HG03457 (cell line): ENCODE data around the gene AK9.
"Not testable (repeated sequence)": the region's sequence is repeated elsewhere in the genome, so short reads cannot be mapped to it uniquely, and the experiment has no call there.

Experiments
- ATAC-seq: cut with Tn5 transposase; IDR thresholded peaks from one replicate; pipeline ENCODE4 v1.9.1; 2021; ENCODE audit warnings: moderate number of reproducible peaks; ENCODE audit not compliant: unreplicated experiment

AK9 gene

GRCh38 chr6:109696355-109696754, 5.4 kb upstream of the AK9 start:
- ATAC-seq: no peak

GRCh38 chr6:109695468-109695867, 4.5 kb upstream of the AK9 start:
- no peak for ATAC-seq

GRCh38 chr6:109693111-109693510, 2.1 kb upstream of the AK9 start:
- no peak for ATAC-seq

GRCh38 chr6:109690373-109690736, 647 bp downstream of the AK9 start:
- peak; percentile 32 for ATAC-seq

- no peak for ATAC-seq
These were observed 3.7 kb downstream of the AK9 start for GRCh38 chr6:109687271-109687761.

- ATAC-seq: no peak
These were observed 4.3 kb downstream of the AK9 start for GRCh38 chr6:109686566-109687265.

- ATAC-seq: not testable (repeated sequence)
These were observed 12.1 kb downstream of the AK9 start for GRCh38 chr6:109678661-109679505.

GRCh38 chr6:109678240-109678639, 12.8 kb downstream of the AK9 start:
- no peak for ATAC-seq

- ATAC-seq: no peak
These were observed 14.3 kb downstream of the AK9 start for GRCh38 chr6:109676724-109677123.

- ATAC-seq: no peak
These were observed 18.2 kb downstream of the AK9 start for GRCh38 chr6:109672839-109673238.

- ATAC-seq: no peak
These were observed 18.8 kb downstream of the AK9 start for GRCh38 chr6:109672175-109672574.

- no peak for ATAC-seq
These were observed 19.3 kb downstream of the AK9 start for GRCh38 chr6:109671733-109672132.

GRCh38 chr6:109669811-109670210, 21.2 kb downstream of the AK9 start:
- ATAC-seq: no peak

- ATAC-seq: no peak
These were observed 28.8 kb downstream of the AK9 start for GRCh38 chr6:109662192-109662591.

GRCh38 chr6:109660526-109661320, 30.3 kb downstream of the AK9 start:
- ATAC-seq: no peak

- ATAC-seq: no peak
These were observed 35.2 kb downstream of the AK9 start for GRCh38 chr6:109655761-109656262.

GRCh38 chr6:109653264-109653663, 37.7 kb downstream of the AK9 start:
- no peak for ATAC-seq

GRCh38 chr6:109644131-109644530, 46.9 kb downstream of the AK9 start:
- ATAC-seq: no peak

GRCh38 chr6:109632405-109632804, 58.6 kb downstream of the AK9 start:
- no peak for ATAC-seq

GRCh38 chr6:109631403-109631802, 59.6 kb downstream of the AK9 start:
- no peak for ATAC-seq
